DMS 273 (cell line): ENCODE data around the gene SERPINA4.
A peak's percentile ranks its signal among the peaks of the same experiment; 100 is the strongest.

Experiments
- DNase-seq: peaks from one replicate; lab custom pipeline; 2025; ENCODE audit not compliant: unreplicated experiment; lab: John Stamatoyannopoulos, UW

SERPINA4 gene

GRCh38 chr14:94542811-94543440 lies 18.3 kb upstream of the SERPINA4 start:
- DNase-seq = no peak

DNA sequence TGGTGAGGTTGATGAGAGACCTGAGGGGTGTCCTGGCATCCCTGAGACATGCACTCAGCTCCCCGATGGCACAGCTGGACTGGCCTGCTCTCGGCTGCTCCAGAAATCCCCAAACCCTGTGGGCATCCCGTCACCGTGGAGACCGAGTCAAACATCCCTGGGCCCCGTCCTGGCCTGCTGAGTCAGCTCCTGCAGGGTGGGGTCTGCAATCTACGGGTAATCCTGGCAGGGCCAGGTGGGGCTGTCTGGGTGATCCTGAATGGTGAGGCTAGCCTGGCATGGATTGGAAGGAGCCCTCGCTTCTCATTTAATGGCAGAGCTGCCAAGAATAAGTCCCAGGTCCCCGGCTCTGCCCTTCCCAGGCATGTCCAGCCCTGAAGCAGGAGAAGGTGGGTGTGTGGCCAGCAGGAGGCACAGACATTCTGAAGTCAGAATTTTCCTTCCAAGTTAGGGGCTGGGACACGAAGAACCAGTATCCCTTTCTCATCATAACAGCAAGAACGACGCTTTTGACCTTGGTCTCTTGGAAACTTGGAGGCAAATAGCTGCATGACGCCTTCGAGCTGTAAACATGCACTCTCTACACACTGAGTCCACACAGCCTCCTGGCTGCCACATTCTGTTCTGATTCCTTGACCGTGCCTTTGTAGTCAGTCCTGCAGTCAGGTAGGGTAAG lies 17.7 kb upstream of the SERPINA4 start:
- DNase-seq = no peak

- DNase-seq = no peak
Observed at GRCh38 chr14:94544726-94545125, 16.5 kb upstream of the SERPINA4 start.

DNA sequence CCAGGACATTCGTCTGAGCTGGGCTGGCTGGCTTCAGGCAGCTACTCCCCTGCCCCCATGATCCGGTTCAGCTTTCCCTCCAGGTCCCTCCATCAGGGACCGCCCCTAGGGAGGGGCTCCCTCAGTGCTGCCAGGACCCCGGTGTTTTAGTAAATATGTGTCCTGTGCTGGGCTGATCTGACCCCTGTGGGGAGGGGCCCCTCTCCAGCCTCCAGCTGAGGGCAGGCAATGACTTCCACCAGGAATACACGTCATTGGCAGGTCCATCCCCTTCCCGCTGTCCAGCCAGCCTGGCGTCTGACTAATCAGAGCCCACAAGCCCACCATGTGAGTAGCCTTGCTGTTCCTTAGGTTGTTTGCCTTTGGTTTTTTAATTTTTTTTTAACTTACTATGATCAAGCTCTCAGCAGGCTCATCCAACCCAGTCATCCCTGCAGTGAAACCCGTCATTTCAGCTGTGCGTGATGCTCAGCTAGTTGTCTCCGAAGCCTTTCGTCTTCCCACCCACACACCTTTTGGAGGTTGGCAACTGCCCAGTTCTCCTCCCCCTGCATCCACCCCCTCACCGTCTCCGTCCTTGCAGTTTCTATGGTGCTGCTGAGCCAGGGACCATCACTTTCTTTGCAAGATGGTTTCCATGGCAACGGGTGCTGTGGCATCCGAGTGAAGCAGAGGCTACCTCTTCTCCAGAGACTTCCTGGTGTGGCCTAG lies 16.0 kb upstream of the SERPINA4 start:
- peak; percentile 27 for DNase-seq

DNA sequence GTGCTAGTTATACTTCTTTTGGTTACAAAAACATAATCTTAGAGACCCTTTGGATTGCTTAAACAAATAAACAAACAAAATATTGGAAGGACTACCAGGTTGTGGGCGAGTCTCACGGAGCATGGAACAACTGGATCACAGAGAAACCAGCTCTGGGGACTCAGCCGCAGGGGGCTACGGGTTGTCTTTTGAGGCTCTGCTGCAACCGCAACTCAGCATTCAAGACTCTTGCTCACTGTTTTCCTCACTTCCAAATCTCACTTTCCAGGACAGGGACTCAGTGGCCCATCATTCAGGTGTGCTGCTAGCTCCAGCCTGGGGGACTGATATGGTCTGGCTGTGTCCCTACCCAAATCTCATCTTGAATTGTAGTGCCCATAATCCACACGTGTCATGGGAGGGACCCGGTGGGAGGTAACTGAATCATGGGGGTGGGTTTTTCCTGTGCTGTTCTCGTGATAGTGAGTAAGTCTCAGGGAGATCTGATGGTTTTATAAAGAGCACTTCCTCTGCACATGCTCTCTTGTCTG lies 14.0 kb upstream of the SERPINA4 start:
- DNase-seq = no peak

DNA sequence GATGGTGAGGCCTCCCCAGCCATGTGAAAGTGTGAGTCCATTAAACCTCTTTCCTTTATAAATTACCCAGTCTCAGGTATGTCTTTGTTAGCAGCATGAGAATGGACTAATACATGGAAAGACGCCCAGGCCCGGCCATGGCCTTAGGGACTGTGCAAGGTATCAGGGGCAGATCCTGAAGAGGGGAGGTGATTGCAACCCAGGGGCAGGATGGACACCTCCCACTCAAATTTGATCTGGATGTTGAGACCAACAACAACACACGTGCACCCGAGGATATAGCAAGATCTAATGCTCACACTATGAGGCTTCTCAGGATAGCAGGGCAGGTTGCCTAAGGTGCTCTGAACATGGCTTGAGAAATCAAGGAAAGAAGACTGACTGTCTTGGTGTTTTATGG lies 13.5 kb upstream of the SERPINA4 start:
- DNase-seq = no peak

DNA sequence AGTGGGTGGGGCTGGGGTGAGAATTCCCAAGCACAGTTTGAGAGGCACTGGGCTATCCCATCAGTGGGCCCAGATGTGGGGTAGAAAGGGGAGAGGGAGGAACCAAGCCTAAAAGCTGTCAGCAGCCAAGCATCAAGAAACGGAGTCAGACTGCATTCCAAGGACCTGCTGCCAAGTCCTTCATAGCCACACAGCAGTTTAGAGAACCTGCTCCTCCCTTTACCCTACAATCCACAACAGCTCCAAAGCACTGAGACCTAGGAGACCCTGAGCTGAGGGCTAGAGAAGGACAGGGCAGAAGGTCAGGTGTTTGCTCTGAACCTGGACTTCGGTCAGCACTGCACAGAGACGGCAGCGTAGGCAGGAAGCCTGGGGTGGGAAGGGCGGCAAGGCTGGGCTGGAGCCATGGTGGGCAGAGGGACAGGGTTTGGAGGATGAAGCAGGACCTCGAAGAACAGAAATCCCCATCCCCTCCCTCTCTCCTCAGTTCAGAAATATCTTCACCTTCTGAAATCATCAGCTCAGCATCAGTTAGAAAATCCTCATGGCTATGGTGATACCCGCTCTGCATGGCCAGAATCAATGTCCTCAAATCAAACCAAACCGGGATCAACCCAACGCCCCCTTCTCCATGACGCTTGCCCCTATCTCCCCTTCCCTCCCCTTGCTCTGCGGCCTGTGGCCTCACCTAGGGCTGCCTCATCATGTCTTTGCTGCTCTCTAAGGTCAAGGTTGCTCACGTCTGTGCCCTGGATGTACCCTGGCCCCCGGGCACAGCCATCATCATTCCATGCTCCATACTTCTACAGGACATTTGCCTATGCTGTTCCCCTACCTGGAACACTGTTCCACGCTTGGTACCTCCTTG lies 12.9 kb upstream of the SERPINA4 start:
- DNase-seq = no peak

- peak; percentile 79 for DNase-seq
Observed at GRCh38 chr14:94548999-94549985, 11.9 kb upstream of the SERPINA4 start.

DNA sequence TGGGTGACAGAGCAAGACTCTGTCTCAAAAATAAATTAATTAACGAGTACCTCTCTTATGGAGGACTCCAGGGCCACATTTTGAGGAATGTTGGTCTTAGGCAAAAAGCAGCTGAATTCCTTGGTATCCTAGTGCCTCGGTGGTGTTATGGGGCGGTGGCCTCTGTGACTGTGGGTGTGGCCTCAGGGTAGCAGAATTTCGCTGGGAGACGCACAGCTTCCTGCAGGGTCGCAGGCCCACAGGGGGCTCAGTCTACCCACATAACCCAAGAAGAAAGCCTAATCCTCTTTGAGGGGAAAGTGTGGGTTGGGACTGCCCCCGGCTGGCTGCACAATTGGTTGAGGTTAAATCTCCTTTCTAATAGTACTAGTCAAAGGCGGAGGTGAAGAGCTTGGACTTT lies 11.2 kb upstream of the SERPINA4 start:
- DNase-seq = no peak

GRCh38 chr14:94555991-94556390 lies 5.3 kb upstream of the SERPINA4 start:
- no peak for DNase-seq

DNA sequence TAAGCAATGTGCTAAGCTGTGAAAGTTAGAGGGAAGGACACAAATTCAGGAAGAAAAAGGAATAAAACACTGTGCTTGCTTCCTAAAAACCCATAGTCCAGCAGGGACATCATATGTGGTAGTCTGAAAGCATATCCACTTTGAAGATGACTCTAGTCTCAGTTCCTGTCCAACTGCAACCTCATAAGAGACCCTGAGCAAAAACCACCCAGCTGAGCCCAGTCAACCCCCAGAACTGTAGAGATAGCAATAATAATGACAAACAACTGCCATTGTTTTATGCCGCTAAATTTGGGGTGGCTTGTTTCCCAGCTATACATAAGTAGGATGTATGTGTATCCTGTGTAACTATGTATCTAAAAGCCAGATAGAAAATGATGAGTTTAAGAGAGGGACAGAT lies 3.9 kb upstream of the SERPINA4 start:
- no peak for DNase-seq

DNA sequence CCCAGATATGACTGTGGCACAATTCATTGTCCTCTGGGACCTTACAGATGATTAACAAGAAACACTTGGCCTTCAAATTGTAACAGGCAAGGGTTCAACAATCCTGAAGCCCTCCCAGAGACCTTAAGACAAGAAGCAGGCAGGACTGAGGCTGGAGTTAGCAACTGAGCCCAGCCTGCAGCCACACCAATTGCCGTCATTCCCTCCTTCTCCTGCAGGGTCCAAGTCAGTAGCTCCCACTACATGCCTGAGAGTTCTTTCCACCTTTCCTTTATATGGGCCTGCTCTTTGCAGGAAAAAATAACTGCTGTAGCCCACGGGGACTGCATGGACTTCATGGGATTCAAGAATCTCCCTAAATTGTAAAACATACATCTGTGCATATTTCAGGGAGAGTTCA lies 2.4 kb upstream of the SERPINA4 start:
- DNase-seq = no peak

DNA sequence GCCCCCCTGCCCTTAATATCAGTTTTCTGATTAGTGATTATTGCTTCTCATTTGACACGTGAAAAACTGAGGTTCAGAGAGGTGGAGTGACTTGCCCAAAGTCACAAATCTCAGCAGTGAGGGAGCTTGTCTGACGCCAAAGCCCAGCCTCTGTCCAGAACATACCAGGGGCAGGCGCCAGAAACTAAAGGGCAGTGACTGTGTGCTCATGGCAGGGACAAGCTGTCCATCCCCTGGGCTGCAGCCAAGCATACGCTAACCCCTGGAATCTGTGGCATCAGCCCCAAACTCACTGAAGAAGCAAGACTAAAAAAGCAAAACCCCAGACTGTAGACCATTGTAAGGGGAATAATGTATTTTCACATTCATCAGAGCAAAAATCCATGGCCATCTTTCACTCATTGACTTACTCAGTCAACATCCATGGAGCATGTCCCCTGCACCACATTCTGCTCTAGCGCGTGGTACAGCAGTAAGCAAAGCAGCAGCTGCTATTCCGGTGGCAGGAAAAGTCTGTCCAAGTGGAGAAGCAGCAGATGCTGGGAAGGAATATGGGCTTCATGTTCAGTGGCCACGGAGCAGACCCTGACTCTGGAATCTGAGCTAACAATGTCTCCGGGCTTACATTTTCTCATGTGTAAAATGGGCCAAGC lies 1.5 kb upstream of the SERPINA4 start:
- DNase-seq = no peak

DNA sequence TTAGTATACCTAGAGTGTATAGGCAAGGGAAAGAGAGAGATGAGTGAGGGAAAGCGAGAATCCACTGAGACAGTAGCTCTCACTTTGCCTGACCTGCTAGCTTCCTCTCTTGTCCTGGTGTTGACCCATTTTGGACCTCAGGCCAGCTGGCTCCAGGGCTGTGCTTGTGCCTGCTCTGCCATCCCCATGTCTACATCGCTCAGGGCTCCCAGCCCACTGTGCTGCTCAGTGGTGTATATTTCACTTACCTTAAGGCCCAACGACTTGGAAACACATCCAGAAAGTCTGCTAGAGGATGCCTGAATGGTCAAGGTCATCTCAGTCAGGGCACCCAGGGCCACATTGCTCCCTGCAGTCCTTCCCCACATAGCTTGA lies 964 bp upstream of the SERPINA4 start:
- no peak for DNase-seq

DNA sequence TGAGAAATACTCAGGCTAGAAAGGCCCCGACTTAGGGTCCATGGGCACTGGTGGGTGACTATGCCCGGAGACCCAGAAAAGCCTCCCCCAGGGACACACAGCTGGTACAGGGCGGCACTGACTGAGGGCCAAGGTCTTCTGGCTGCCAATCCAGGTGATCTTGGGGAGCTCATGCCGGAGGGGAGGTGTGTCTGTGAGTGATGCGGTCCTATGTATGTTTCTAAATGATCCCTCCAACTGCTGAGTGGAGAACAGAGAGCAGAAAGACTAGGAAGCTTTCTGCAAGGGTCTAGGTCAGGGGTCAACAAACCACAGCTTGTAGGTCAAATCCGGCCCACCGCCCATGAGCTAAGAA lies 391 bp downstream of the SERPINA4 start:
- DNase-seq = no peak

- DNase-seq = no peak
Observed at GRCh38 chr14:94562022-94562421, 780 bp downstream of the SERPINA4 start.

GRCh38 chr14:94562941-94563883 lies 2.0 kb downstream of the SERPINA4 start:
- DNase-seq = no peak

DNA sequence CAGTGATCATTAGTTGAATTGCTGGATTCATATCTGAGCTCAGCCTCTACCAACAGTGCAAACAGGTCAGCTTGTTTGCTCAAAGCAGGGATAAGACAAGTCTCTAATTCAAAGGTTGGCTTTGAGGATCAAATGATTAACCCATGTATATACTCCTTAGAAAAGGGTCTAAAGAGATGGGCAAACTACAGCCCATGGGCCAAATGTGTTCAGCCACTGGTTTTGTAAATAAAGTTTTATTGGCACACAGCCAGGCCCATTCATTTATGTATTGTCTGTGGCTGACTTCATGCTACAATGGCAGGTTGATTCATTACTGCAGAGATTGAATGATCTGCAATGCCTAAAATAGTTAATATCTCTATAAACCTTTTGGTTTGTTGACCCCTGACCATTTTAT lies 3.1 kb downstream of the SERPINA4 start:
- DNase-seq = no peak

- DNase-seq = no peak
Observed at GRCh38 chr14:94568186-94568585, 6.9 kb downstream of the SERPINA4 start.
